Stimulated activated CD8-positive, alpha-beta memory T cell treated with anti-CD3 and anti-CD28 coated beads, Interleukin-4, amount 100 ng/mL, for 1 hour (primary cell): ENCODE results near the gene MAP4K4.

Experiments
- DNase-seq, 2 donors: peaks; one replicate each; pipeline ENCODE4 v3.0.0-alpha.2; 2020; ENCODE audit warnings: low read depth in 2 of 2, low spot score in 1 of 2

MAP4K4 gene

GRCh38 chr2:101831351-101831865 is 133.9 kb downstream of the MAP4K4 start:
- peak; percentile 28 to 47 for DNase-seq

- DNase-seq: no peak
These were observed 134.6 kb downstream of the MAP4K4 start for GRCh38 chr2:101832114-101832513.

- no peak for DNase-seq
These were observed 136.5 kb downstream of the MAP4K4 start for GRCh38 chr2:101833890-101834523.

- no peak for DNase-seq
These were observed 139.8 kb downstream of the MAP4K4 start for GRCh38 chr2:101837354-101837753.

GRCh38 chr2:101841679-101842327 is 144.3 kb downstream of the MAP4K4 start:
- DNase-seq: no peak

GRCh38 chr2:101842471-101842870 is 145.0 kb downstream of the MAP4K4 start:
- no peak for DNase-seq

- DNase-seq: no peak
These were observed 145.5 kb downstream of the MAP4K4 start for GRCh38 chr2:101843048-101843447.

GRCh38 chr2:101843471-101843870 is 146.0 kb downstream of the MAP4K4 start:
- no peak for DNase-seq

GRCh38 chr2:101844055-101844635 is 146.6 kb downstream of the MAP4K4 start:
- no peak for DNase-seq

GRCh38 chr2:101846973-101847372 is 149.5 kb downstream of the MAP4K4 start:
- no peak for DNase-seq

GRCh38 chr2:101847661-101848339 is 150.3 kb downstream of the MAP4K4 start:
- no peak for DNase-seq

- DNase-seq: no peak
These were observed 151.4 kb downstream of the MAP4K4 start for GRCh38 chr2:101848769-101849410.

- no peak for DNase-seq
These were observed 152.9 kb downstream of the MAP4K4 start for GRCh38 chr2:101850450-101850849.

- no peak for DNase-seq
These were observed 153.5 kb downstream of the MAP4K4 start for GRCh38 chr2:101850991-101851390.

- DNase-seq: no peak
These were observed 155.3 kb downstream of the MAP4K4 start for GRCh38 chr2:101852824-101853223.

- DNase-seq: no peak
These were observed 157.4 kb downstream of the MAP4K4 start for GRCh38 chr2:101854877-101855276.

- DNase-seq: no peak
These were observed 158.3 kb downstream of the MAP4K4 start for GRCh38 chr2:101855776-101856175.

- DNase-seq: no peak
These were observed 160.7 kb downstream of the MAP4K4 start for GRCh38 chr2:101858246-101858645.

- no peak for DNase-seq
These were observed 161.4 kb downstream of the MAP4K4 start for GRCh38 chr2:101858910-101859309.

GRCh38 chr2:101859604-101860003 is 162.1 kb downstream of the MAP4K4 start:
- DNase-seq: no peak

GRCh38 chr2:101860157-101860556 is 162.7 kb downstream of the MAP4K4 start:
- no peak for DNase-seq
